Osteocyte (in vitro differentiated cells): Measurements from ENCODE around the gene SARNP. TPM values are rescaled to one million over a fixed set of nuclear protein-coding genes. Genes with fewer than 3 reads are reported as not detected.

Experiments used
- DNase-seq: peaks from one replicate; pipeline ENCODE4 v3.0.0; 2021; ENCODE audit warnings: mixed read lengths; ENCODE audit not compliant: unreplicated experiment; ENCODE audit errors: extremely low spot score
- H3K27ac Mint-ChIP-seq: one replicate; pipeline ENCODE4 v1.8.0; 2021; ENCODE audit warnings: mild to moderate bottlenecking, mixed read lengths; ENCODE audit not compliant: unreplicated experiment
- H3K27me3 Mint-ChIP-seq: one replicate; pipeline ENCODE4 v1.8.0; 2021; ENCODE audit warnings: mixed read lengths; ENCODE audit not compliant: unreplicated experiment
- H3K36me3 Mint-ChIP-seq: one replicate; pipeline ENCODE4 v1.8.0; 2021; ENCODE audit warnings: mixed read lengths; ENCODE audit not compliant: unreplicated experiment
- H3K4me1 Mint-ChIP-seq: one replicate; pipeline ENCODE4 v1.8.0; 2021; ENCODE audit warnings: mixed read lengths; ENCODE audit not compliant: unreplicated experiment
- H3K4me3 Mint-ChIP-seq: one replicate; pipeline ENCODE4 v1.8.0; 2021; ENCODE audit warnings: mild to moderate bottlenecking, moderate library complexity, mixed read lengths; ENCODE audit not compliant: unreplicated experiment
- H3K9me3 Mint-ChIP-seq: one replicate; pipeline ENCODE4 v1.8.0; 2021; ENCODE audit warnings: mixed read lengths; ENCODE audit not compliant: unreplicated experiment
- CTCF ChIP-seq: fragments of 200-600 bp; sonication (generic); IDR thresholded peaks from 2 replicates; pipeline ENCODE4 v1.5.0; 2021; ENCODE audit warnings: antibody characterized with exemption, mild to moderate bottlenecking, moderate library complexity
- total RNA-seq: library from RNA; stranded (reverse); gene quantifications from 2 replicates; pipeline ENCODE4 v1.2.1, GENCODE V29; 2021

Gene SARNP
- total RNA-seq, 1 donor from 2014 or later = 56.1 TPM

GRCh38 chr12:55715833-55716581 is 101.5 kb downstream of the SARNP start, which contains the start of gene BLOC1S1:
Gene BLOC1S1 (plus strand): TSS chr12:55716046. CDS start chr12:55716052, 6 bp downstream.
- Mint-ChIP-seq H3K4me1 (peaks cover 46% of the 10 kb centered on the region), H3K27ac (peak within 1 kb of the TSS; percentile 95), H3K27me3 (peaks cover 10% of the 10 kb centered on the region), H3K36me3 (no peaks in the 10 kb centered on the region), H3K4me3 (peak within 1 kb of the TSS; percentile 91), H3K9me3 (no peaks in the 10 kb centered on the region)
- TF ChIP-seq CTCF = no peak
- peak; percentile 96 for DNase-seq

GRCh38 chr12:55715169-55715764 is 102.3 kb downstream of the SARNP start:
- Mint-ChIP-seq H3K27me3 (peaks cover 13% of the 10 kb centered on the region), H3K9me3 (no peaks in the 10 kb centered on the region), H3K4me3 (peak overlapping the region; percentile 91), H3K36me3 (no peaks in the 10 kb centered on the region), H3K27ac (peak overlapping the region; percentile 95), H3K4me1 (peaks cover 38% of the 10 kb centered on the region)
- no peak for DNase-seq
- TF ChIP-seq CTCF = no peak

GRCh38 chr12:55713721-55714120 is 103.8 kb downstream of the SARNP start:
- DNase-seq = no peak
- H3K27me3 Mint-ChIP-seq = peaks cover 23% of the 10 kb centered on the region

GRCh38 chr12:55712700-55713415 is 104.7 kb downstream of the SARNP start:
- H3K27ac Mint-ChIP-seq = no peak overlapping the region
- TF ChIP-seq CTCF = no peak
- peaks cover 29% of the 10 kb centered on the region for H3K4me1 Mint-ChIP-seq
- H3K36me3 Mint-ChIP-seq = no peaks in the 10 kb centered on the region
- DNase-seq = no peak
- no peak overlapping the region for H3K4me3 Mint-ChIP-seq
- peaks cover 29% of the 10 kb centered on the region for H3K27me3 Mint-ChIP-seq
- H3K9me3 Mint-ChIP-seq = no peaks in the 10 kb centered on the region

More at GRCh38 chr12:55713721-55714120, 103.8 kb downstream of the SARNP start:
- no peak overlapping the region for H3K27ac Mint-ChIP-seq
- no peak overlapping the region for H3K4me3 Mint-ChIP-seq
- H3K4me1 Mint-ChIP-seq = peaks cover 31% of the 10 kb centered on the region
- H3K9me3 Mint-ChIP-seq = no peaks in the 10 kb centered on the region
- TF ChIP-seq CTCF = no peak
- H3K36me3 Mint-ChIP-seq = no peaks in the 10 kb centered on the region
